H1 (cell line): ENCODE measurements around the gene GIMAP4. TPM values are rescaled to one million over a fixed set of nuclear protein-coding genes. Genes with fewer than 3 reads are reported as not detected.

ENCODE experiments used
- polyA plus RNA-seq, 7 experiments: library from polyadenylated mRNA; depleted of rRNA in 3 of 7; stranded (reverse) in 5 of 7; unstranded in 2 of 7; fragments of >200 nt in 5 of 7; fragments of 200-250 nt in 2 of 7; gene quantifications; 1 replicate in 5 of 7; 2 replicates in 1 of 7; 4 replicates in 1 of 7; pipeline versions ENCODE4 v1.2.1 to v1.2.3, GENCODE V29; 2011 to 2013; ENCODE audit warnings: missing spikeins in 2 of 7, mixed read lengths in 2 of 7
- total RNA-seq: library from RNA; stranded (reverse); fragmentation: NEBNext Ultra II Directional; extraction: Animal tissue kit (Norgen Biotek cat#: 25700); gene quantifications from 2 replicates; pipeline ENCODE4 v1.2.1, GENCODE V29; 2021

The GIMAP4 gene
- total and polyA plus RNA-seq, 2 of the 8 experiments (the other 6 are each of a cell fraction or from before 2014, with no cell fraction given): 0.20 to 0.22 TPM

Other genes with a start within 250 kb of the GIMAP4 start
- 0.73 and 1.0 TPM in 2 replicates for gene LRRC61, start 244.0 kb upstream of the GIMAP4 start, total RNA-seq
- gene LRRC61, start 244.0 kb upstream of the GIMAP4 start, polyA plus RNA-seq (2011; rRNA removed): 44.8 and 72.4 TPM in 2 replicates
- 0.84 TPM in 1 of 2 replicates, not detected in the other for gene ACTR3C, start 243.8 kb upstream of the GIMAP4 start, total RNA-seq
- gene ACTR3C, start 243.8 kb upstream of the GIMAP4 start, polyA plus RNA-seq (2011; rRNA removed): 0.78 and 1.5 TPM in 2 replicates
- gene RARRES2, start 225.8 kb upstream of the GIMAP4 start, total RNA-seq: 254 and 264 TPM in 2 replicates
- gene RARRES2, start 225.8 kb upstream of the GIMAP4 start, polyA plus RNA-seq (2011; rRNA removed): 441 and 483 TPM in 2 replicates
- gene REPIN1, start 198.6 kb upstream of the GIMAP4 start, total RNA-seq: 125 and 130 TPM in 2 replicates
- gene REPIN1, start 198.6 kb upstream of the GIMAP4 start, polyA plus RNA-seq (2011; rRNA removed): 98.6 and 147 TPM in 2 replicates
- gene ZNF775, start 188.1 kb upstream of the GIMAP4 start, total RNA-seq: 21.5 and 24.9 TPM in 2 replicates
- gene ZNF775, start 188.1 kb upstream of the GIMAP4 start, polyA plus RNA-seq (2011; rRNA removed): 13.6 and 22.5 TPM in 2 replicates
- gene GIMAP8, start 116.8 kb upstream of the GIMAP4 start, total RNA-seq: not detected in 2 replicates
- not detected in 2 replicates for gene GIMAP8, start 116.8 kb upstream of the GIMAP4 start, polyA plus RNA-seq (2011; rRNA removed)
- not detected in 2 replicates for gene GIMAP7, start 52.5 kb upstream of the GIMAP4 start, total RNA-seq
- gene GIMAP7, start 52.5 kb upstream of the GIMAP4 start, polyA plus RNA-seq (2011; rRNA removed): not detected in 2 replicates
- gene GIMAP6, start 65.0 kb downstream of the GIMAP4 start, total RNA-seq: not detected in 2 replicates
- not detected in 2 replicates for gene GIMAP6, start 65.0 kb downstream of the GIMAP4 start, polyA plus RNA-seq (2011; rRNA removed)
- not detected in 2 replicates for gene GIMAP2, start 118.3 kb downstream of the GIMAP4 start, total RNA-seq
- not detected in 2 replicates for gene GIMAP2, start 118.3 kb downstream of the GIMAP4 start, polyA plus RNA-seq (2011; rRNA removed)
- not detected in 2 replicates for gene GIMAP1, start 149.2 kb downstream of the GIMAP4 start, total RNA-seq
- not detected in 2 replicates for gene GIMAP1, start 149.2 kb downstream of the GIMAP4 start, polyA plus RNA-seq (2011; rRNA removed)
- not detected in 2 replicates for gene GIMAP5, start 170.0 kb downstream of the GIMAP4 start, total RNA-seq
- not detected in 2 replicates for gene GIMAP5, start 170.0 kb downstream of the GIMAP4 start, polyA plus RNA-seq (2011; rRNA removed)
- 1.2 TPM in 2 replicates for gene TMEM176B, start 233.0 kb downstream of the GIMAP4 start, total RNA-seq
- 2.1 and 2.2 TPM in 2 replicates for gene TMEM176B, start 233.0 kb downstream of the GIMAP4 start, polyA plus RNA-seq (2011; rRNA removed)
- 0.90 and 1.3 TPM in 2 replicates for gene TMEM176A, start 233.4 kb downstream of the GIMAP4 start, total RNA-seq
- gene TMEM176A, start 233.4 kb downstream of the GIMAP4 start, polyA plus RNA-seq (2011; rRNA removed): 0.71 and 1.5 TPM in 2 replicates